GM06990 (cell line): ENCODE results near the gene EFR3B.
A peak's percentile ranks its signal among the peaks of the same experiment; 100 is the strongest.
"Not testable (repeated sequence)": the region's sequence is repeated elsewhere in the genome, so short reads cannot be mapped to it uniquely, and the experiment has no call there.

ENCODE experiments used
- DNase-seq: peaks from one replicate; pipeline ENCODE4 v3.0.0-alpha.2; 2011; ENCODE audit not compliant: insufficient read length; ENCODE audit errors: extremely low read depth
- H3K27me3 ChIP-seq: replicated peaks from 2 replicates; pipeline ENCODE4 v1.6.0; 2011; ENCODE audit warnings: low read length; ENCODE audit not compliant: control insufficient read depth, insufficient read depth
- H3K36me3 ChIP-seq: 2 replicates; pipeline ENCODE4 v1.5.1; 2011; ENCODE audit warnings: low read length; ENCODE audit not compliant: control insufficient read depth, insufficient read depth
- H3K4me3 ChIP-seq: replicated peaks from 2 replicates; pipeline ENCODE4 v1.5.1; 2011; ENCODE audit warnings: low read depth, mild to moderate bottlenecking, control low read depth, low read length
- TF ChIP-seq, protein P1 (sequence below): IDR thresholded peaks from 2 replicates; pipeline ENCODE4 v1.5.1; 2011; ENCODE audit warnings: low read length, control low read depth, mild to moderate bottlenecking, inconsistent platforms; ENCODE audit not compliant: insufficient read depth, poor library complexity, severe bottlenecking

Gene EFR3B

GRCh38 chr2:25160376-25160775, 118.5 kb downstream of the EFR3B start:
- Histone ChIP-seq H3K36me3 (no peaks in the 10 kb centered on the region), H3K4me3 (peak overlapping the region; percentile 63), H3K27me3 (no peaks in the 10 kb centered on the region)
- TF ChIP-seq, protein P1, sequence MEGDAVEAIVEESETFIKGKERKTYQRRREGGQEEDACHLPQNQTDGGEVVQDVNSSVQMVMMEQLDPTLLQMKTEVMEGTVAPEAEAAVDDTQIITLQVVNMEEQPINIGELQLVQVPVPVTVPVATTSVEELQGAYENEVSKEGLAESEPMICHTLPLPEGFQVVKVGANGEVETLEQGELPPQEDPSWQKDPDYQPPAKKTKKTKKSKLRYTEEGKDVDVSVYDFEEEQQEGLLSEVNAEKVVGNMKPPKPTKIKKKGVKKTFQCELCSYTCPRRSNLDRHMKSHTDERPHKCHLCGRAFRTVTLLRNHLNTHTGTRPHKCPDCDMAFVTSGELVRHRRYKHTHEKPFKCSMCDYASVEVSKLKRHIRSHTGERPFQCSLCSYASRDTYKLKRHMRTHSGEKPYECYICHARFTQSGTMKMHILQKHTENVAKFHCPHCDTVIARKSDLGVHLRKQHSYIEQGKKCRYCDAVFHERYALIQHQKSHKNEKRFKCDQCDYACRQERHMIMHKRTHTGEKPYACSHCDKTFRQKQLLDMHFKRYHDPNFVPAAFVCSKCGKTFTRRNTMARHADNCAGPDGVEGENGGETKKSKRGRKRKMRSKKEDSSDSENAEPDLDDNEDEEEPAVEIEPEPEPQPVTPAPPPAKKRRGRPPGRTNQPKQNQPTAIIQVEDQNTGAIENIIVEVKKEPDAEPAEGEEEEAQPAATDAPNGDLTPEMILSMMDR, result no peak
- no peak for DNase-seq

DNA sequence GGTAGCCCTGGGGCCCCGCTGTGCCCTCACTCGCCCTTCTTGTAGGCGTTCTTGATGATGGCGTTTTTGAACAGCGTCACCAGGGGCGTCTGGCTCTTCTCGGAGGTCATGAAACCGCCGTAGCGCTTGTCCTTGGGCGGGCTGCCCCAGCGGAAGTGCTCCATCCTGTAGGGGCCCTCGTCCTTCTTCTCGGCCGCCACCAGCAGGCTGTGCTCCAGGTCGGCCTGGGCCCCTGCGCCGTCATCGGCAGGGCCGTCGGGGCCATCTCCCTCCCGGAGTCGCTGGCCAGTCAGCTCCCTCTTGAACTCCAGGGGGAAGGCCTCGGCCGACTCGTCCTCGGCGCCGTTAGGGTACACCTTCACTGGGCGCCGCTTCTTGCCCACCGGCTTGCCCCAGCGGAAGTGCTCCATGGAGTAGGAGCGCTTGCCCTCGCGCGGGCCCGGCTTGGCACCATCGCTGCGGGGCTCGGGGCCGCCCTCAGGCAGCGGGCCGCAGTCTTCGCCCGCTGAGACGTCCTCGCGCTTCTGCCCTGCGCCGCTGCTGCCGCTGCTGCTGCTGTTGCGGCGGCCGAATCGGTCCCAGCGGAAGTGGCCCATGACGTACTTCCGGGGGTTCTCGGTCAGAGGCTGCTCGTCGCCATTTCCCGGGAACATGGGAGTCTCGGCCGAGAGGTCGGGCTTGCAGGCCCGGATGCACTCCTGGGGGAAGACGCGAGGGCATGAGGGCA, 119.3 kb downstream of the EFR3B start:
- peak overlapping the region; percentile 63 for H3K4me3 ChIP-seq
- H3K36me3 ChIP-seq, result no peaks in the 10 kb centered on the region
- H3K27me3 ChIP-seq, result no peaks in the 10 kb centered on the region
- peak; percentile 75 for DNase-seq
- TF ChIP-seq, protein P1, result peak; percentile 8

DNA sequence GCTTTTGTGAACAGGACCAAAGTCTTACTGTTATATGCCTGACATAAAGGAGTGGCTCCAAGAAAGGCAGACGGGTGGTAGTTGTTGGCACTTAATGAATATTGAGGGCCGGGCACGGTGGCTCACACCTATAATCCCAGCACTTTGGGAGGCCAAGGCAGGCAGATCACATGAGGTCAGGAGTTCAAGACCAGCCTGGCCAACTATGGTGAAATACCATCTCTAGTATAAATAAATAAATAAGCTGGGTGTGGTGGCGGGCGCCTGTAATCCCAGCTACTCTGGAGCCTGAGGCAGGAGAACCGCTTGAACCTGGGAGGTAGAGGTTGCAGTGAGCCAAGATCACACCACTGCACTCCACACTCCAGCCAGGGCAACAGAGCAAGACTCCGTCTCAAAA, 120.2 kb downstream of the EFR3B start:
- H3K36me3 ChIP-seq, DNase-seq, H3K4me3 ChIP-seq, H3K27me3 ChIP-seq: not testable (repeated sequence)

- TF ChIP-seq, protein P1, result no peak
- H3K36me3 ChIP-seq, result no peaks in the 10 kb centered on the region
- no peaks in the 10 kb centered on the region; the same call in none of the 2 replicates for H3K27me3 ChIP-seq
- no peak for DNase-seq
- no peak overlapping the region for H3K4me3 ChIP-seq
Observed at GRCh38 chr2:25164561-25164960, 122.7 kb downstream of the EFR3B start.

DNA sequence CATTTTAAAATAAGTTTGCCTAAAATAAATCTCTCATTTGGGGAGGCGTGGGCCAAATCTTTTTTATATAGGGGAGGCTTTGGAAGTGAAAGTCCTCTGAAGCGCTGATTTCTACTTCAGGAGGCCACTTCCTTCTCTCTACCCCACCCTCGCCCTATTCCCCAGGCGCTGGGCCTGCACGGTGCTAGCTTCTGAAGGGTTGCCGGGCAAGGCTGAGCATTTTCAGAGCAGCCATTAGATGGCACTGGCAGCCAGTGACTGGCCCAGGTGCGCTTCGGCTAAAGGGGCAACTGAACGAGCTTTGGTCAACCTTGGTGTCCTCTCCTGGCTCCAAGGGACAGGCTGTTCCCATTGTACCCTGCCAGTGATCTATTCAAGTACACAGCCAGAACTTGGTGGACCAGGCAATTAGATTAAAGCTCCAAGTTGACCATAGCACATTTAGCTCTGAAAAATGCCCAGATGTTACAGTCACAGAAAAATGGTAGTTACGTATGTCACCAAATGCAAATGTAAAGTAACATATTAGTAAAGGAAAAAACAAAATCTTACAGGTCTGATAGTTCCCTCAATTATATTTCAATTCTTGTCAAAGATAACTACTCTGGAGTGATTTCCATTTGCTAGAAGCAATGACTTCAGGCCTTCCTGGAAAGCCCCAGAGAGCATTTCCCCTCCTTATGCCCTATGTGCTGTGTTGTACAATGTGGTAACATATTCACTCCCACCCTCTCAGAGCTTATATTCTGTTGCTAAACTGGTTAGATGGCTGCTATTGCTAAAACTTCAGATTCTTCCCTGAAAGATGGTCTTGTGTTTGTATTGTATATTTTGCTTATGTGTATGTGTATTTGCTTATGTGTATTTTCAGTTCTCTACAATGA, 124.4 kb downstream of the EFR3B start:
- TF ChIP-seq, protein P1, result peak; percentile 83
- H3K27me3 ChIP-seq, result no peaks in the 10 kb centered on the region; the same call in none of the 2 replicates
- no peaks in the 10 kb centered on the region for H3K36me3 ChIP-seq
- DNase-seq, result peak; percentile 62
- no peak overlapping the region for H3K4me3 ChIP-seq

GRCh38 chr2:25168256-25169072, 126.6 kb downstream of the EFR3B start, which contains the start of gene POMC:
TSS of gene POMC (minus strand) at chr2:25168580. CDS start at chr2:25164772, 3,808 bp downstream.
- Histone ChIP-seq H3K4me3 (peak within 1 kb of the TSS; percentile 54), H3K27me3 (no peaks in the 10 kb centered on the region; the same call in none of the 2 replicates), H3K36me3 (no peaks in the 10 kb centered on the region)
- TF ChIP-seq, protein P1, result no peak
- DNase-seq, result peak; percentile 43
